SH-SY5Y (cell line): ENCODE data around the gene C19orf53.

Experiments used
- GATA2 ChIP-seq: IDR thresholded peaks from 2 replicates; pipeline ENCODE4 v1.6.1; 2011; ENCODE audit warnings: mild to moderate bottlenecking, low read depth, low read length
- GATA3 ChIP-seq: IDR thresholded peaks from 2 replicates; pipeline ENCODE4 v1.6.1; 2011; ENCODE audit warnings: low read depth, mild to moderate bottlenecking, low read length, moderate library complexity

C19orf53 gene

DNA sequence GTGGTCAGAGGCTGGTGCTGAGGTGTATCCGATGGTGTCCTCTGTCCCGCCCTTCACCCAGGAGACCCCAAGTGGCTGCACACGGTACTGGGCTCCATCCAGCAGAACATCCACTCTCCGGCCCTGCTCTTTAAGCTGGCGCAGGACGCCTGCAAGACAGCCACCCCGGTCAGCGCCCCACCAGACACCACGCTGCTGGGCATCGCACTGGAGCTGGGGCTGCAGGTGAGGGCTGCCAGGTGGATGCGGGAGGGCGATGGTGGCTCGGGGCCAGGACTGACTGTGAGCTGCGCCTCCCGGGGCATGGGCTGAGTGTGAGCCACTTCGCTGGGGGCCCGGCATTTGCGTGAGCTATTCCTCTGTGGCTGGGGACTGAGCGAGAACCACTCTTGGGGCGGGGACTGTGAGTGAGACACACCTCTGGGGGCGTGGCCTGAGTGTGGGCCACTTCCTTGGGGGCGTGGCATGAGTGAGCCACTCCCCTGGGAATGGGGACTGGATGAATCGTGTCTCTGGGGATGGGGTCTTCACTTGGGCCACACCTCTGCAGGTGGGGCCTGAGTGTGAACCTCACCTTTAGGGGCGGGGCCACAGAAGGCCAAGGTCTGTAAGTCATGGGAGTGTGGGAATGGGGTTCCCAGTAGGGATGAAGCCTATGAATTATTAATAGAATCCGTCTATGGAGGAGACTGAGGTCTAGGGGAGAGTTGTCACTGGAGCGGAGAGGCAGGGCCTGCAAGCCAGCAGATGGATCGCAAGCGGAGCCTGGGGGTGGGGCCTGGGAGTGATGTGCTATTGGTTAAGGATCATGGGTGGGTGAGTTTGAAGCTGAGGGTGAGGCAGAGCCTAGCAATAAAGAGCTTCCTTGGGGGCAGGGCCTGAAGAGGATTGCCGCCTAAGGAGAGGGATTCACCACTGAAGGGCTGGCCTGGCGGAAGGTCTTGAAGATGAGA is 51.5 kb downstream of the C19orf53 start:
- no peak for TF ChIP-seq GATA2
- TF ChIP-seq GATA3, result no peak

DNA sequence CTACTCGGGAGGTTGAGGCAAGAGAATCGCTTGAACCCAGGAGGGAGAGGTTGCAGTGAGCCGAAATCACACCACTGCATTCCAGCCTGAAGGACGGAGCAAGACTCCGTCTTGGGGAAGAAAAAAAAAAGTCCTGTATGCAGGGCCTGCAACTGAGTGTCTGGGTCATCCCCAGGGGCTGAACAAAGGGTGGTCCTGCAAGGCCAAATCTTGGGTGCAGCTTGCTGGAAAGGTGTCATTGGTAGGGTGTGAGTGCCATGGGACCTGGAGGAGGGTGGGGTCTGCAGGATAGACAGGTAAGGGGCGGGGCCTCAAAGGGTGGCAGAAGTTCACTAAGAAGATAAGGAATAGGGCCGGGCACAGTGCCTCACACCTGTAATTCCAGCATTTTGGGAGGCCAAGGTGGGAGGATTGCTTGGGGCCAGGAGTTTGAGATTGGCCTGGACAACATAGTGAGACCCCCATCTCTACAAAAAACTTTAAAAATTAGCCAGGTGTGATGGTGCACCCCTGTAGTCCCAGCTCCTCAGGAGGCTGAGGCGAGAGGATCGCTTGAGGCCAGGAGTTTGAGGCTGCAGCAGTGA is 52.5 kb downstream of the C19orf53 start:
- TF ChIP-seq GATA2 (no peak), GATA3 (no peak)

DNA sequence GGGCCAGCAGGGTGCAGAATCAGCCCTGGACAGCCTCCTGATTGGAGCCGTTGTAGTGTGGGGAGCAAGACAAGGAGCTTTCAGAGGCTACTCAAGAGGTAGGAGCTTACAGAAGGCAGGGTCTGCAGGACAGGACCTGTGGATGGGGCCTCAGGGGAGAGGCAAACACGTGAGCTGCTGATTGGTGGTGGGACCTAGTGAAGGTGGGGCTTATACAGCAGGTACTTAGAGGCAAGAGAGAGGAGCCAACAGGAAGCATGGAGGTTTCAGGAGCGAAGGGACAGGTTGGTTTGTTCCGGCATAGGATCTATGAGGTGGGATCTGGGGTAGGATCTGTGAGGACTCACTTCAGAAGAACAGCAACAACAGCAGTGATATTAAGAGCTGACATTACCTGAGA is 53.4 kb downstream of the C19orf53 start:
- TF ChIP-seq GATA3 (no peak), GATA2 (no peak)
